Thyroid gland (tissue), 4 donors: Measurements from ENCODE around the gene TMEM131L. TPM values are rescaled to one million over a fixed set of nuclear protein-coding genes. Genes with fewer than 3 reads are reported as not detected.
"Not testable (repeated sequence)": the region's sequence is repeated elsewhere in the genome, so short reads cannot be mapped to it uniquely, and the experiment has no call there.

Experiments
- DNase-seq, 2 donors: peaks; one replicate each; pipeline ENCODE4 v3.0.0-alpha.2; 2019
- H3K27ac ChIP-seq, 3 donors: fragments of 200-600 bp; sonication (generic); 1 replicate in 2 of 3; 2 replicates in 1 of 3; pipeline ENCODE4 v1.5.1; 2016 to 2019; ENCODE audit warnings: mild to moderate bottlenecking in 1 of 3, moderate library complexity in 1 of 3
- H3K27me3 ChIP-seq: fragments of 200-600 bp; sonication (generic); one replicate; pipeline ENCODE4 v1.5.1; 2019
- H3K36me3 ChIP-seq, 2 donors: fragments of 200-600 bp; sonication (generic); one replicate each; pipeline ENCODE4 v1.5.1; 2016 to 2019
- H3K4me1 ChIP-seq, 2 donors: fragments of 200-600 bp; sonication (generic); one replicate each; pipeline ENCODE4 v1.5.1; 2017 to 2019
- H3K4me3 ChIP-seq, 3 donors: fragments of 200-600 bp; sonication (generic); replicated peaks in 1 of 3; 1 replicate in 2 of 3; 2 replicates in 1 of 3; pipeline ENCODE4 v1.5.1; 2016; ENCODE audit warnings: mild to moderate bottlenecking in 1 of 3
- H3K9me3 ChIP-seq: fragments of 200-600 bp; sonication (generic); one replicate; pipeline ENCODE4 v1.5.1; 2017
- POLR2A ChIP-seq, 2 donors: fragments of 450-650 bp; IDR thresholded peaks; one replicate each; pipeline ENCODE4 v1.6.1; 2017; ENCODE audit warnings: antibody characterized with exemption in 2 of 2, mild to moderate bottlenecking in 2 of 2, moderate library complexity in 1 of 2
- WGBS, 2 donors: methylation state at CpG; one replicate each; pipeline ENCODE4 v1.1.5; 2017; 5-methylcytosine and 5-hydroxymethylcytosine counted together
- intact Hi-C: fragments of 100-400 bp; cut with DNase I; formaldehyde crosslinking; loops from one replicate; pipeline ENCODE4 v1.15.1; 2023
- total RNA-seq, 4 donors: library from RNA; depleted of rRNA; stranded (reverse); fragments of >200 nt; gene quantifications; one replicate each; pipeline ENCODE4 v1.2.3, GENCODE V29; 2016
- TF ChIP-seq, protein P1 (sequence below), 6 experiments: fragments of 200-600 bp in 3 of 6; fragments of 450-650 bp in 3 of 6; sonication (generic) in 3 of 6; IDR thresholded peaks; one replicate each; pipeline ENCODE4 v1.5.1; 2016 to 2019; ENCODE audit warnings: antibody characterized with exemption in 6 of 6, mild to moderate bottlenecking in 2 of 6, inconsistent platforms in 1 of 6, moderate library complexity in 1 of 6

TMEM131L gene
- total RNA-seq, 4 donors from 2014 or later = 11.1 to 17.9 (median 16.4) TPM

DNA sequence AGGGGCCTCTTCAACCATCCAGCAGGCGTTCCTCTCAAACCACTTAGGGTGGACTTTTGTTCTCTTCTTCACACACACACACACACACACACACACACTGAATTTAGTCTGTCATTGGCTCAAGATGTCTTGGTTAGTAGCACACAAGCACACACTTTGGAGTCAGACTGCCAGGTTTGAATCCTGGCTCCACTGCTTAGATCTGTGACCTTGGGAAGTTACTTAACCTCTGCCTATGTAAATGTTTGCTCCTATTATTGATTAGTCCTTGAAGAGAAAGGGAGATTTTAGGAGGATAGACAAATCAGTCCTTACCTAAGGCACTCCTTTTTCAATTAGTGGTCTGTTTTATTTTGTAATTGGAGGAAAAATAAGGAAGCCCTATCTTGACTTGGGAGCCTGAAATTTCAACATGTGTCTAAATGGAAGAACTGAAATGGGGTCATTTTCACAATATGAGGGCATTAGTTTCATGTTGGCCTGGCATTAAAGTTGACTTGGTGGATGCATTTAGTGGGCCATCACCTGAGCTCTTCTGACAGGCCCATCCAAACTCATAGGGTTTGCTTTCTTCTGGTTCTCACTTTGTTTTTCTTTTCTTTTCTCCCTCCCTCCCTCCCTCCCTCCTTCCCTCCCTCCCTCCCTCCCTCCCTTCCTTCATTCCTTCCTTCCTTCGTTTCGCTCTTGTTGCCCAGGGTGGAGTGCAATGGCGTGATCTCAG lies 13.3 kb upstream of the TMEM131L start:
- Histone ChIP-seq H3K9me3 (no peaks in the 10 kb centered on the region), H3K36me3 (no peaks in the 10 kb centered on the region), H3K4me1 (peaks cover 0 to 7% of the 10 kb centered on the region in 2 donors), H3K4me3 (no peak overlapping the region), H3K27ac (no peak overlapping the region), H3K27me3 (no peaks in the 10 kb centered on the region)
- TF ChIP-seq, protein P1, sequence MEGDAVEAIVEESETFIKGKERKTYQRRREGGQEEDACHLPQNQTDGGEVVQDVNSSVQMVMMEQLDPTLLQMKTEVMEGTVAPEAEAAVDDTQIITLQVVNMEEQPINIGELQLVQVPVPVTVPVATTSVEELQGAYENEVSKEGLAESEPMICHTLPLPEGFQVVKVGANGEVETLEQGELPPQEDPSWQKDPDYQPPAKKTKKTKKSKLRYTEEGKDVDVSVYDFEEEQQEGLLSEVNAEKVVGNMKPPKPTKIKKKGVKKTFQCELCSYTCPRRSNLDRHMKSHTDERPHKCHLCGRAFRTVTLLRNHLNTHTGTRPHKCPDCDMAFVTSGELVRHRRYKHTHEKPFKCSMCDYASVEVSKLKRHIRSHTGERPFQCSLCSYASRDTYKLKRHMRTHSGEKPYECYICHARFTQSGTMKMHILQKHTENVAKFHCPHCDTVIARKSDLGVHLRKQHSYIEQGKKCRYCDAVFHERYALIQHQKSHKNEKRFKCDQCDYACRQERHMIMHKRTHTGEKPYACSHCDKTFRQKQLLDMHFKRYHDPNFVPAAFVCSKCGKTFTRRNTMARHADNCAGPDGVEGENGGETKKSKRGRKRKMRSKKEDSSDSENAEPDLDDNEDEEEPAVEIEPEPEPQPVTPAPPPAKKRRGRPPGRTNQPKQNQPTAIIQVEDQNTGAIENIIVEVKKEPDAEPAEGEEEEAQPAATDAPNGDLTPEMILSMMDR (IDR thresholded peaks at IDR 0.05) = no peak
- TF ChIP-seq POLR2A (IDR thresholded peaks at IDR 0.05) = no peak
- intact Hi-C loops = no loop called here
- 88 to 91% methylated on average over 4 of the region's 4 CpGs for WGBS, 2 donors
- DNase-seq = no peak

DNA sequence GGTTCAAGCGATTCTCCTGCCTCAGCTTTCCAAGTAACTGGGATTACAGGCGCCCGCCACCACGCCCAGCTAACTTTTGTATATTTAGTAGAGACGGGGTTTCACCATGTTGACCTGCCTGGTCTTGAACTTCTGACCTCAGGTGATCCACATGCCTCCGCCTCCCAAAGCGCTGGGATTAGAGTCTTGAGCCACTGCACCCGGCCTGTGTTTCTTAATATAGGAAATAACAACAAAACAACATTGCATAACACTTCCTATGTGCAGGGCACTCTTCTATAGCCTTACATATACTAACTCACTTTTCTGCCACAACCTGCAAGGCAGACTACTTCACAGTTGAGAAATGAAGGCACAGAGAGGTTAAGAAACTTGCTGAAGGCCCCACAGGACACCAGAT lies 12.8 kb upstream of the TMEM131L start:
- no peaks in the 10 kb centered on the region for H3K27me3 ChIP-seq
- no peaks in the 10 kb centered on the region for H3K36me3 ChIP-seq
- H3K27ac ChIP-seq = no peak overlapping the region
- intact Hi-C loops = no loop called here
- no peak overlapping the region for H3K4me3 ChIP-seq
- no peak for TF ChIP-seq POLR2A (IDR thresholded peaks at IDR 0.05)
- TF ChIP-seq, protein P1 (IDR thresholded peaks at IDR 0.05) = no peak
- 95% methylated on average over 8 of the region's 8 CpGs for WGBS, 2 donors
- no peak for DNase-seq
- H3K4me1 ChIP-seq = peaks cover 0 to 1% of the 10 kb centered on the region in 2 donors
- H3K9me3 ChIP-seq = no peaks in the 10 kb centered on the region

DNA sequence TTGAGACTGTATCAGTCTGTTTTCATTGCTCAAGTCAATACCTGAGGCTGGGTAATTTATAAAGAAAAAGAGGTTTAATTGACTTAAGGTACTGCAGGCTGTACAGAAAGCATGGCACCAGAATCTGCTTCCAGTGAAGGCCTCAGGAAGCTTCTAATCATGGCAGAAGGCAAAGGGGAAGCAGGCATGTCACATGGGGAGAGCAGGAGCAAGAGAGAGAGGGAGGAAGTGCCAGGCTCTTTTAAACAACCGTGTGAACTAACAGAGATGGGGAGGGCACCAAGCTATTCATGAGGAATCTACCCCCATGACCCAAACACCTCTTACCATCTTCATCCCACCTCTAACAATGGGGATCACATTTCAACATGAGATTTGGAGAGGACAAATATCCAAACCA lies 7.2 kb upstream of the TMEM131L start:
- intact Hi-C loops = no loop called here
- WGBS, 2 donors = 25 to 43% methylated on average over 1 of the region's 1 CpG
- no peak for TF ChIP-seq POLR2A (IDR thresholded peaks at IDR 0.05)
- TF ChIP-seq, protein P1 (IDR thresholded peaks at IDR 0.05) = no peak

DNA sequence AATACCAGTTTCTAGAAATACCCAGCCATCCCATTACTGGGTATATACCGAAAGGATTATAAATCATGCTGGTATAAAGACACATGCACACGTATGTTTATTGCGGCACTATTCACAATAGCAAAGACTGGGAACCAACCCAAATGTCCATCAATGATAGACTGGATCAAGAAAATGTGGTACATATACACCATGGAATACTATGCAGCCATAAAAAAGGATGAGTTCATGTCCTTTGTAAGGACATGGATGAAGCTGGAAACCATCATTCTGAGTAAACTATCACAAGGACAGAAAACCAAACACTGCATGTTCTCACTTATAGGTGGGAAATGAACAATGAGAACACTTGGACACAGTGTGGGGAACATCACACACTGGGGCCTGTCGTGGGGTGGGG lies 4.6 kb upstream of the TMEM131L start:
- 92 to 96% methylated on average over 4 of the region's 4 CpGs for WGBS, 2 donors
- intact Hi-C loops = loop anchor here (10.0 kb wide), 1 partner anchor 117 kb away; the partner anchor contains the start of gene MND1

More for the DNA sequence above, 7.2 kb upstream of the TMEM131L start:
- peaks cover 0 to 1% of the 10 kb centered on the region in 2 donors for H3K4me1 ChIP-seq
- no peak overlapping the region for H3K27ac ChIP-seq
- H3K27me3 ChIP-seq = no peaks in the 10 kb centered on the region
- no peaks in the 10 kb centered on the region for H3K36me3 ChIP-seq
- DNase-seq = no peak
- no peaks in the 10 kb centered on the region for H3K9me3 ChIP-seq
- H3K4me3 ChIP-seq = no peak overlapping the region

DNA sequence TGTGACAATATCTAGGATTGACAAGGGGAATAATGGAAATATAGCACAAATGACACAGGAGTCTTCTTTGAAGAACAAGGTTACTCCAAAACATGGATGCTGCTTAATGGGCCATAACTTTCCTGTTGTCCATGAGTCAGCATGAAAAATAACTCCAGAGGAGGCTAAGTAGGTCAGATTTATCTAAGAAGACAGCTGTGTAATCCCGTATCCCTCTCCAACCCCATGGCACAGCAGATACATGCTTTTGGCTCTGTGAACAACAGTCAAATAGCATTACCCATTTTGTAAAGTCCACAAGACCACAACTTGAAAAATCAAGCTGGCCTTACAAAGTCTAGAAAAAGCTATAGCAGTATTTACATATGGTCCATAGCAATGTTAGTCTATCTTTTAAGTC lies 2.1 kb upstream of the TMEM131L start:
- DNase-seq = no peak
- Histone ChIP-seq H3K27ac (no peak overlapping the region), H3K36me3 (no peaks in the 10 kb centered on the region), H3K9me3 (no peaks in the 10 kb centered on the region), H3K27me3 (no peaks in the 10 kb centered on the region), H3K4me3 (no peak overlapping the region), H3K4me1 (peaks cover 7 to 25% of the 10 kb centered on the region in 2 donors)
- no peak for TF ChIP-seq POLR2A (IDR thresholded peaks at IDR 0.05)
- TF ChIP-seq, protein P1 (IDR thresholded peaks at IDR 0.05) = no peak
- 48 to 63% methylated on average over 1 of the region's 1 CpG for WGBS, 2 donors
- intact Hi-C loops = loop anchor here (10.0 kb wide), 1 partner anchor 119 kb away; the partner anchor contains the start of gene MND1

More for the DNA sequence above, 4.6 kb upstream of the TMEM131L start:
- H3K36me3 ChIP-seq, H3K27me3 ChIP-seq, H3K4me3 ChIP-seq, H3K27ac ChIP-seq, H3K9me3 ChIP-seq, DNase-seq: not testable (repeated sequence)
- H3K4me1 ChIP-seq = peaks cover 0 to 10% of the 10 kb centered on the region in 2 donors
